GM21526 (cell line): ENCODE measurements around the gene NUTM2G.
"Not testable (repeated sequence)": the region's sequence is repeated elsewhere in the genome, so short reads cannot be mapped to it uniquely, and the experiment has no call there.

Source experiments
- ATAC-seq: cut with Tn5 transposase; IDR thresholded peaks from one replicate; pipeline ENCODE4 v1.9.1; 2021; ENCODE audit warnings: moderate library complexity; ENCODE audit not compliant: unreplicated experiment, low FRiP score

NUTM2G gene, protein sequence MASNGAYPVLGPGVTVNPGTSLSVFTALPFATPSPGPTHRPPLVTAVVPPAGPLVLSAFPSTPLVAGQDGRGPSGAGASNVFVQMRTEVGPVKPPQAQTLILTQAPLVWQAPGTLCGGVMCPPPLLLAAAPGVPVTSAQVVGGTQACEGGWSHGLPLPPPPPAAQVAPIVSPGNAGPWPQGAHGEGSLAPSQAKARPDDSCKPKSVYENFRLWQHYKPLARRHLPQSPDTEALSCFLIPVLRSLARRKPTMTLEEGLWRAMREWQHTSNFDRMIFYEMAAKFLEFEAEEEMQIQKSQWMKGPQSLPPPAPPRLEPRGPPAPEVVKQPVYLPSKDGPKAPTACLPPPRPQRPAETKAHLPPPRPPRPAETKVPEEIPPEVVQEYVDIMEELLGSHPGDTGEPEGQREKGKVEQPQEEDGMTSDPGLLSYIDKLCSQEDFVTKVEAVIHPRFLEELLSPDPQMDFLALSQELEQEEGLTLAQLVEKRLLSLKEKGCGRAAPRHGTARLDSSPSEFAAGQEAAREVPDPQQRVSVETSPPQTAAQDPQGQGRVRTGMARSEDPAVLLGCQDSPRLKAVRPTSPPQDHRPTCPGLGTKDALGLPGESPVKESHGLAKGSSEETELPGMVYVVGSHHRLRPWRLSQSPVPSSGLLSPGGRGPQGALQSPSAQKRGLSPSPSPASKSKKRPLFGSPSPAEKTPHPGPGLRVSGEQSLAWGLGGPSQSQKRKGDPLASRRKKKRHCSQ

DNA sequence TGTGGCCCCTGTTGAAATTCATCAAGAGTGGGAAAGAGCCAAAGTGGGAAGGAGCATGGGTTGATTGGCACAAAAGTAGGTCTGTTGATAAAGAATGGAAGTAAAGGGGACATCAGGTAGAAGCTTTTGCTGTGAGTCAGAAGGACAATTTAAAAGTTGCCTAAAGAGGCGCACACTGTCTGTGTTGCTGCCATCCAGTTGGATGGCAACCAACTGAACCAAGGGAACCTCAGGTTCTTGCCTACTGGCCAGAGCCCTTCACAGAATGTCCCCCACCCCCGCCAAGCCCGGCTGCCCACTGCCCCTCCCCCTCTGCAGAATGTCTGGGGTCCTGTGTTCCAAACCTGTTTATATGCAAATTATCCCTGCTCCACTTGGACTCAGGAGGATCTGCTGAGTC lies at the start of gene NUTM2G:
Gene NUTM2G, plus strand, starts transcription at position 301 of the 400 bp plus-strand sequence. CDS start 182 bp downstream, outside the sequence.
- ATAC-seq, result not testable (repeated sequence)

DNA sequence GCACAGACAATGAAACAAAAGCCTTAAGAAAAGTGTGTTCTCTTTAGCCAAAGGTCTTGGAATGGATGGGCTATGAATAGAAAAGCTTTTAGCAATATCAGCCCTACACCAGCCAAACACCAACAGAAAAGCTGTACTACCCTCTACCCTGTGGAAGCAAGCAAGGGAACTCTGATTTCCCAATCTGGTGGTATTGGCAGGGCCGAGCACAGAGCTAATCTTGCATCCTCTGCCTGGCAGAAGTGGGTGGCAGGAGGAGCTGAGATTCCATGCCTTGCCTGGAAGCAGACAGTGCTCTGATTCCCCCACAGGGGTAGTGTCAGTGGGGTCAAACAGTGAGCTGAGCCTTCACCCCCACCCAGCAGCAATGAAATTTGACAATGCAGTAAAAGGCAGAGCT lies 44.7 kb upstream of the NUTM2G start:
- ATAC-seq, result no peak

DNA sequence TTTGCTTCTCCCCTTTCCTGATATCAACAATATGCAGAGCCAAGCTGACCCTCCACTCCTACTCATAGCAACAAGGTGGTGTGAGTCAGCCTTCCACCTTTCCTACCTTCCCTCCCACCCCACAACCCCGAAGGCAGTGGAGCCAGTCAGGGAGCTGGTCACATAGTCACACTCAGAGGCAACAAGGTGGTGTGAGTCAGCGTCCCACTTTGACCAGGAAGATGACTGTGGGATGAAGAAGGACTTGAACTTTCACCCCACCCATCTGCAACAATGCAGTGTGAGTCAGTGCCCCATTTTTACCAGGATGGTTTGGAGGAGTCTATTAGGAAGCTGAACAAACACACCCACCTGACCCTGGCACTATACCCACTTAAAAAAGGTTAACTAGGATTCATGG lies 44.2 kb upstream of the NUTM2G start:
- no peak for ATAC-seq

DNA sequence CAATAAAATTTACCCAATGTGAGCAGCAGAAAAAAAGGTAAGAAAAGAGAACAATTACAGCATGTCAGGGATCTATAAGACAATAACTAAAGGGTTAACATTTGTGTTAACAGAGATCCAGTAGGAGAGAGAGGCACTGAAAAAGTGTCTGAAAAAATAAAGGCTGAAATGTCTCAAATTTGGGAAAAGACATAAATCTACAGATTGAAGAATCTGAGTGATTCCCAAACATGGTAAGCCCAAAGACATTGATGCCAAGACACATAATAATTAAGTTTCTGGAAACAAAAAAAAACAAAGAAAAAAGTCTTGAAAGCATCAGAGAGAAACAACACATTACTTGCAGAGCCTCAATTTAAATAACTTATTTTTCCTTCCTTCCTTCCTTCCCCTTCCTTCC lies 43.2 kb upstream of the NUTM2G start:
- no peak for ATAC-seq

DNA sequence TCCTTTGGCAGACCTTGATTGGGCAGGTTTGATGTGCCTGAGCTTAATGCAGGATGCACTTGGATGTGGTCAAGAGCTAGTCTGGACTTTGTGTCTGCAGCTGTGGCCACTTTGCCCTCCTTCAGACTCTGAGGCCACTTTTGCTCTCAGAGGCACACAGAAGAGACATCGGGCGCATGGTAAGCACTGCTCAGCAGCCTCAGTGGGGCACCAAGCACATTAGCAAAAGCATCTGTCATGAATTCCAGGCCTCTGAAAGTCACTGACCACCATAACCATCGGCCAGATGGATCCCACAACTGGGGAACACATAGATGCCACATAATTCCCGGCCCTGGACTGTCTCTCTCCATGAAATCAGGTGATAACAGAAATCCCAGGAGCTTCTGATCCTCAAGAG lies 40.1 kb upstream of the NUTM2G start:
- no peak for ATAC-seq

DNA sequence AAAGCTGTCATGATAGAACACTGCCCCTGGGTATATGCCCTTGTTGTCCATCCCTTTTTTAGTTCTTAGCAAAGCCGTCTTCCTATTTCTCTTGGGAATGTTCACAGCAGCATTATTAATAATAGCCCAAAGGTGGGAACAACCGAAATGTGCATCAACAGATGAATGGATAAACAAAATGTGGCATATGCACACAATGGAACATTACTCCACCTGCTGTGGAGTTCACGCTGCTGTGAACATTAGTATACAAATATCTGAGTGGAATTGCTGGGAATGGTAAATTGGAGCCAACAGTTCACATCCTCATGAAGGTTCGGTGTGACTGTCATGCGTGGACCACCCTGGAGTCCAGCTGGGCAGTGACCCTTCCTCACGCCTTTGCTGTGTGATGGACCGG lies 36.5 kb upstream of the NUTM2G start:
- ATAC-seq, result no peak

DNA sequence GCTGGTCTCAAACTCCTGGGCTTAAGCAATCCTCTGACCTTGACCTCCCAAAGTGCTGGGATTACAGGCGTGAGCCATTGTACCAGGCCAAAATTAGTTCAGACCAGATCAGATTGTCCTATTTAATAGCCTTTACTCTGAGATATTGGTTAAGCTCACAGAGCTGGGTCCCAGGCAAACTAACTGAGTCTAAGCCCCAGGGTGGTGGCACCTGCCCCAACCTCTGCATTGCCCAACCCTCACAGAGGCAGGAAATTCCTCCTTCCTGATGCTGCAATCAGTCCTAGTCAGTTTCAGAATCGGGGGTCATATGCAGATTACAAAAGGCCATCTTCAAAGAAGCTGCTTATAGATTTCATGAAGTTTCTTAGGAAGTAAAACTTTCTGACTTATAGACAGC lies 28.6 kb upstream of the NUTM2G start:
- ATAC-seq, result not testable (repeated sequence)

DNA sequence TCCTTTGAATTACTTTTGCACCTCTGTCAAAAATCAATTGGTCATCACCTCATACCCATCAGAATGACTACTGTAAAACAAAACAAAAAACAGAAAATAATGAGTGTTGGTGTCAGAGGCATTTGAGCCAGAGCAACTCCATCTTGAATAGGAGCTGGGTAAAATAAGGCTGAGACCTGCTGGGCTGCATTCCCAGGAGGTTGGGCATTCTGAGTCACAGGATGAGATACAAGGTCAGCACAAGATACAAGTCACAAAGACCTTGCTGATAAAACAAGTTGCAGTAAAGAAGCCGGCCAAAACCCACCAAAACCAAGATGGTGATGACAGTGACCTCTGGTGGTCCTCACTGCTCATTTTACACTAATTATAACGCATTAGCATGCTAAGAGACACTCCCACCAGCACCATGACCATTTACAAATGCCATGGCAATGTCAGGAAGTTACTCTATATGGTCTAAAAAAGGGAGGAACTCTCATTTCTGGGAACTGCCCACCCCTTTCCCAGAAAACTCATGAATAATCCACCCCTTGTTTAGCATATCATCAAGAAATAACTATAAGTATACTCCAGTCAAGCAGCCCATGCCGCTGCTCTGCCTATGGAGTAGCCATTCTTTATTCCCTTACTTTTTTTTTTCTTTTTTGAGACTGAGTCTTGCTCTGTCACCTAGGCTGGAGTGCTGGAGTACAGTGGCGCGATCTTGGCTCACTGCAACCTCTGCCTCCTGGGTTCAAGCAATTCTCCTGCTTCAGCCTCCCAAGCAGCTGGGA lies 23.5 kb upstream of the NUTM2G start:
- not testable (repeated sequence) for ATAC-seq

DNA sequence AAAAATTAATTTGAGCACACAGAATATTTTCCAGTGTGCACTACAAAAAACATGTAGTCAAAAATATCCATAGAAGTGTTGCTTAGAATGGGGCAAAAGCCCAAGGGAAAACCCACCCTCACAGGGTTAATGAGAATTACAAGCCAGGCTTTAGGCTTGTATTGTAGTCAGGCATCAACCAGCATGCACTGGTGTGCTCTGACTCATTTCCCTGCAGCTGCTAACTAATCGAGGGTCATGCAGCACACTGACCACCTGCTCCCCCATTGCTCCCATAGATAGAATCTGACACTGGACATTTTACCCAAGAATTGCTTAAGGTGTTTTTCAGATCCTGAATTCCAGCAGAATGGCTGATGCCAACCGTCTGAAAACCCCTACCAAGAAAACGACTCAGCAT lies 20.2 kb upstream of the NUTM2G start:
- ATAC-seq, result not testable (repeated sequence)

DNA sequence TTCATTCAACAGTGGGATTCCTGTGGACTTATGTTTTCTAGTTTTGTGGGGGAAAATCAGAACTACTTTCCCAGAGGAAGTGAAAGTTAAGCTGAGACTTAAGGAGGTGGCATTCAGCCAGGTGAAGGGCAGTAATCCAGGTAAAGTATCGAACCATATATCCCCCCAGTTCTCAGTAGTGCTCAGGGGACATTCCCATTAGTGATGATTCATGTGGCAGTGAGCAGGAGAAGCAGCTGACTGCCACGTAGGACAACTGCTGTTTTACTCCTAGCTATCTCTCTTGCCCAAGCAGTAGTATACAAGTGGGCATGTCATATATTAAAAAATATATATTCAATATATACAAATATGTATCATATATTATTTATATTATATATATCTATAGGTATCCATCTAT lies 13.1 kb upstream of the NUTM2G start:
- ATAC-seq, result not testable (repeated sequence)

DNA sequence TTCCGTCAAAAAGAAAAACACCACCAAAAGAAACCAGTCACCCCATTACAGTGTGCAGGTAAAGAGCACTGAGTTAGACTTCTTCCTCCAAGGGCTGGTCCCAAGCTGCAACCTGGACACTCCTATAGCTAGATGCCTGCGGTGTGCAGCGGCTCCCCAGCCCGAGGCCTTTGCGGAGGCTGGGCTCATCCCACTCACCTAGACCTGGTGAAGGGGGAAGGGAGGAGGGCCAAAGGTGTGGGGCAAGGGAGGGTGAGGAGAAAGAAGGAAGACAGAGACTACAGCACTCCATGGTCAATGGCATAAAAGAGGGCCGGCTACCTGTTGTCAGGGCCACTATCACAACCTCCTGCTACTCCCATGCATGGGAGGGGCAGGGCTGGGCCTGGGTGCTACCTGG lies 12.1 kb upstream of the NUTM2G start:
- not testable (repeated sequence) for ATAC-seq

DNA sequence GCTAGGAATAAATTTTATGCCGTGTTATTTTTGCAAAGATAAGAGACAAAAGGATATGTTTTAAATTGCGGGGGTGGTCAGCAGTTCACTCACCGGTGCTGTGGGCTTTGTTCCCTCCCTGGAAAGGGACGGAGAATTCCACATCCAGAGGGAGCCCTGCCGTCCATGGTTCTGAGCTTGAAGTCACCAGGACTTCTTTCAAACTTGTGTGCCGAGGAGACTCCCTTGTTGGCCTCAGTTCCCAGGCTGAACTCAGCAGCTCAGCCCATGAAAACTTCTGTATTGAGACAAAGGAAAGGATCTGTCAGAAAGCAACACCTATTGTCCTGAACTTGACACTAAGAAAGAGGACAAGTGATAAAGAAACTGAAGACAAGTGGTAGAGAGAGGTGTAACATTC lies 10.1 kb upstream of the NUTM2G start:
- not testable (repeated sequence) for ATAC-seq

DNA sequence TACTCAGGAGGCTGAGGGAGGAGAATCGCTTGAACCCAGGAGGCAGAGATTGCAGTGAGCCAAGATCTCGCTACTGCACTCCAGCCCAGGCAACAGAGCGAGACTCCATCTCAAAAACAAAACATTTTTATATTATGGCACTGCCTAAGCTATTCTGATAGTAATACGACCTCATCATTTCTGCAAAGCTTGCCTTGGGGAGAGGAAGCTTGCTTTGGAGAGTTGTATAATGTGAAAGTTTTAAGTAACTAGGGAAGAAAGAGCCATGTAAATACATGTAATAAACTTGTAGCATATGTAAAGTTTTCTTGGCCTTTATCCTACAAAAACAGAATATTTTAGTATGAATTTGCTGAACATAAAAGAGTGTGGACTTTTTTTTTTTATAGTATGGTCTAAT lies 7.8 kb upstream of the NUTM2G start:
- ATAC-seq, result not testable (repeated sequence)

DNA sequence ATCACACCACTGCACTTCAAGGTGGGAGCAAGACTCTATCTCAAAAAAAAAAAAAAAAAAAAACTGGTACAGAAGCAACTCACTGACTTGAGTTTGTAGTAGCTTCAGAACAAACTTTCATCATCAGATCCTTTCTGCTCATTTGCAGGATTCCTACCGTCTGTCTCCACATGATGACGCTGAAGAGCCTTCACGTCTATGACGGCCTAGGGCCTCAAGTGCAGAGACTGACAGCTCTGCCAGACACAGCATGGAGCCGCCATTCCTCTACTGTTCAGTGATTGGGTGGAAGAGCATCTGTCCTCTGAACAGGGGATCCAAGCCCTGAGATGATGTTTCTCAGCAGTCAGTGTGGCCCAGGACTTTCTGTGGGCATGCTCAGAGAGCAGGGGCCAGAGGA lies 3.1 kb upstream of the NUTM2G start:
- ATAC-seq, result not testable (repeated sequence)

DNA sequence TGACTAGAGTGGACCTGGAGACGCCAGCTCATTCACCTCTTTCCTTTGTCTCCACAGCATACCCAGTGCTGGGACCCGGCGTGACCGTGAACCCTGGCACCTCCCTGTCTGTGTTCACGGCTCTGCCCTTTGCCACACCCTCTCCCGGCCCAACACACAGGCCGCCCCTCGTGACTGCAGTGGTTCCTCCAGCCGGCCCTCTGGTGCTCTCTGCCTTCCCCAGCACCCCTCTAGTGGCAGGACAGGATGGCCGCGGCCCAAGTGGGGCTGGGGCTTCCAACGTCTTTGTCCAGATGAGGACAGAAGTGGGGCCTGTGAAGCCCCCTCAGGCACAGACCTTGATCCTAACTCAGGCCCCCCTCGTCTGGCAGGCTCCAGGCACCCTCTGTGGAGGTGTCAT lies 3.0 kb downstream of the NUTM2G start:
- ATAC-seq, result not testable (repeated sequence)

DNA sequence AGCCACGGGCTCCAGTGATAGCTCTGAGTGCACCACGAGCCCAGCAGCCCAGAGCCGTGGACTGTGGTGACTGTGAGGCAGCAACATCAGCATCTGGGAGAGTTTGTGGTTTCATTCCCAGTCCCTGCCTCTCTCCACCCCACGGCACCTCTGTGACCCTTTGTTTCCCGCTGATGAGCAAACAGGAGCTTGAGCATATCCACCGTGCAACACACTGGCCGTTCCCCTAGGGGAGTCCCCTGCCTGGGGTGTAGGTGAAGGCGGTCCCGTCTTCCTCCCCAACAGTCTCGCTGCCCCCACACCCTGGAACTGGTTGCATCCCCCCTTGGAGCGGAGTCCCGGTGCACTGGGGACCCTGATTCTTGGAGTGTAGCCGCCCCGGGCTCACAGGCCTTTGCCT lies 5.5 kb downstream of the NUTM2G start:
- ATAC-seq, result not testable (repeated sequence)

DNA sequence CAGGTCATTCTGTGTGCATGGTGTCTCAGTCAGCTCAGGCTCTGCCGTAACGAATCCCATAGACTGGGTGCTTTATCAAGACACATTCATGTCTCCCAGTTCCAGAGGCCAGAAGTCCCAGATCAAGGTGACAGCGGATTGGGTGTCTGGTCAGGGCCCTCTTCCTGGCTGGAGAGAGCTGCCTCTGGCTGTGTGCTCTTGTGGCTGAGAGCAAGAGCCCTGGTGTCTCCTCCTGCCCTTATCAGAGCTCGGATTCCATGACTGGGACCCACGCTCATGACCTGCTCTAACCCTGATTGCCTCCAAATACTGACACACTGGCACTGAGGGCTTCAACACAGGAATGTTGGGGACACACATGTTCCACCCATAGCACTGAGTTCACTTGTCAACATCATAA lies 6.1 kb downstream of the NUTM2G start:
- ATAC-seq, result not testable (repeated sequence)

DNA sequence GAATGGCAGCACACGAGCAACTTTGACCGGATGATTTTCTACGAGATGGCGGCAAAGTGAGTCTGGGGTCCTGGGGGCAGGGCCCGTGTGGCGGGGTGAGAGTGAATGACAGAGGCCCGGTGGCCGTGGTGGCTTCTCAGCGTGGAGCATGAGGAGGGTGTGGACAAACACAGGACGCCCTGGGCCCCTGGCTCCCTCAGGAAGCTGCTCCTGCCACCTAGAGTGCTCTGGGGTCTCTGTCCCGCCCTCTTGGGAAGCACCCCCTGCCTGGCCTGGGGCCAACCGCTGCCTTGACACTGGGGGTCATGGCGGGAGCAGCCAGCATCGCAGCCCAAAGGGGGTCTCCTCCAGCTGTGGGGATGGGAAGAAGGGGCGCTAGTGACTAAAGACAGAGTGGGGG lies 6.8 kb downstream of the NUTM2G start:
- not testable (repeated sequence) for ATAC-seq

DNA sequence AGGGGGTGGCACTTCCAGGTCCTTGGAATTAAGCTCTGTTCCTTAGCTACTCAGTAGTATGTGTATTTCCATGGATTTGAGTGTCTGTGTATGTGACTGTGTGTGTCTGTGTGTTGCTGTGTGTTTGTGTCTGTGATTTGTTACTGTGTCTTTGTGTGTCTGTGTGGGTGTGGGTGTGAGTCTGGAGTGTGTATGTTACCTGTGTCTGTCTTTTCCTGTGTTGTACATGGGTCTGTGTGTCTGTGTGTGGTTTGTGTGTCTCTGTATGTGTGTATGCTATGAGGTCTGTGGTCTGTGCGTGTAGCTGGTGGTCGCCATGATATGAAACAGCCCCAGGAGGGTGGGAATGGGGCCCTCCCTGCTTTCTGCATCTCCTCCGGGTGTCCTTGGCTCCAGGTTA lies 8.8 kb downstream of the NUTM2G start:
- ATAC-seq, result not testable (repeated sequence)

DNA sequence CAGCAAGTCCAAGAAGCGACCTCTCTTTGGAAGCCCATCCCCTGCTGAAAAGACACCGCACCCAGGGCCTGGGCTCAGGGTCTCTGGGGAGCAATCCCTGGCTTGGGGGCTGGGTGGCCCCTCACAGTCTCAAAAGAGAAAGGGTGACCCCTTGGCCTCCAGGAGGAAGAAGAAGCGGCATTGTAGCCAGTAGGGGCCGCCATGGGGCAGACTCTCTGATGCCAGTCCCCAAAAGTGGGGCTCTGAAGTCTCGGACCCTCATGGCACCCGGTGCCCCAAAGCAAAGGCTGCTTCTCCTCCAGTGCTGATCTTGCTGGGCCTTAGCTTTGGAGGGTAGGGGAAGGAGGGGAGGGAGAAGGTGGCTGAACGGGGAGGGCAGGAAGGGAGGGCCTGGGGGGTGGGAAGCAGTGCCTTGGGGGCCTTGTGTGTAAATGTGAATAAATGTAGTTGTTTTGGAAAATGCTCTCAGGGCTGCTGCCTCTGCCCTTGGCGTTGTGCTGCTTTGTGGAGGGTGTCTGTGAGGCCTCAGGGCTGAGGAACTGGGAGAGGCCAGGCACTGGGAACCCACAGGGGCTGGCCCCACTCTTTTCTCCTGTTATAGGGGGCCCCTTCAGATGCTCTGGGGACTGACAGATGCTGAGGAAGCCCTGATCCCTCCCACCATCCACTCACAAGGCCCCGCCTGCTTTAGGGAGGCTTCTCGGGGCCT lies 10.5 kb downstream of the NUTM2G start:
- not testable (repeated sequence) for ATAC-seq
